Amniotic epithelial cell (primary cell): ENCODE data around the gene TRAPPC5.

Experiments
- DNase-seq: peaks from one replicate; pipeline ENCODE4 v3.0.0-alpha.2; 2010; ENCODE audit warnings: low read depth

The TRAPPC5 gene

GRCh38 chr19:7732045-7732444 is 51.4 kb downstream of the TRAPPC5 start, which contains the start of gene CLEC4G:
Gene CLEC4G (minus strand): TSS chr19:7732110. CDS start chr19:7732102, 8 bp downstream.
- no peak for DNase-seq

GRCh38 chr19:7733376-7733775 is 52.7 kb downstream of the TRAPPC5 start:
- no peak for DNase-seq

GRCh38 chr19:7734220-7735203 is 53.9 kb downstream of the TRAPPC5 start:
- peak; percentile 39 for DNase-seq

GRCh38 chr19:7736148-7736547 is 55.5 kb downstream of the TRAPPC5 start:
- DNase-seq, result no peak

- no peak for DNase-seq
These were observed 56.6 kb downstream of the TRAPPC5 start for GRCh38 chr19:7737215-7737614.
